Esophagus squamous epithelium (tissue), 4 donors: ENCODE results near the gene PROCA1.

Source experiments
- CTCF ChIP-seq, 6 experiments: fragments of 450-650 bp in 4 of 6; fragments of 200-600 bp in 2 of 6; sonication (generic) in 2 of 6; IDR thresholded peaks; one replicate each; pipeline ENCODE4 v1.5.1; 2016 to 2019; ENCODE audit warnings: antibody characterized with exemption in 6 of 6, mild to moderate bottlenecking in 4 of 6, moderate library complexity in 4 of 6
- POLR2A ChIP-seq, 4 donors: fragments of 450-650 bp; IDR thresholded peaks; one replicate each; pipeline ENCODE4 v1.6.1; 2017; ENCODE audit warnings: antibody characterized with exemption in 4 of 4, mild to moderate bottlenecking in 4 of 4, moderate library complexity in 3 of 4

DNA sequence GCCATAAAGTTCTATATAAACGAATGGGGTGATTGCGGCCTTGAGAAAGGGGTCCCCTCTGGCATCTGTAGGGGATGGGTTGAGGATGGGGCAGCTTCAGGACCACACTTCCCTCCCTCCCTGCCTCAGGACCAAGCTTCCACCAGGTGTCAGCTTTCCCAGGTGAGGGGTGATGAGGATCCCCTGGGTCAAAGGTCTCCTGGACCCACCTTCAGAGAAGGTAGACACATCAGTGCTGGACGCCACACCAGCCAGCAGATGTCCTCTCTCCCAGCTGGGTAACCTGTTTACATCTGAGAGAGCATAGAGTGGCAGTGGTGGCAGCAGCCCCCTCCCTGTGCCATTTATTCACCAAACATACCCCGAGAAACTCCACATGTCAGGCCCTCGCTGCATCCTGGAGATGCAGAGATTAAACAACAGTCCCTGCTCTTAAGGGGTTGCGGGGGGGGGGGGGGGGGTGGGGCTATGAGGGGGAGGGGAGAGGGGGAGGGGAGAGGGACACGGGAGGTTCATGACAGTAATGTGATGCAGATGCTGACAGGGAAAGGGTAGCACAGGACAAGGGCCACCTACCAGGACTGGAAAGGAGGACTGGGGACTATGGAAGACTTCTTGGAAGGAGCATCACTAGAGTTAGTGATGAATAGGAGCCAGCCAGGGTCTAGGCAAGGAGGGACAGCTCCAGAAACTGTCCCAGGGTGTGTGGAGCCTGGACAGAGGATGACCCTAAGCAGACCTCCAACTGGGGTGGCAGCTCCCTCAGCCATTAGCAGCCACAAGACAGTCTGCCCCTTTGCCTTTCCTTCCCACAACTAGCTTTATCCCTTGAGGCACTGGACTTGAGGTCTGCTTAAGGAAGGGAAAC is 5.0 kb downstream of the PROCA1 start:
- TF ChIP-seq CTCF (IDR thresholded peaks at IDR 0.05) (no peak), POLR2A (IDR thresholded peaks at IDR 0.05) (no peak)
